ENCODE data around the gene ALOX12. TPM values are rescaled to one million over a fixed set of nuclear protein-coding genes. Genes with fewer than 3 reads are reported as not detected.

ALOX12 gene
- total RNA-seq, 4 donors from 2014 or later = 0.17 TPM; not detected in 3

DNA sequence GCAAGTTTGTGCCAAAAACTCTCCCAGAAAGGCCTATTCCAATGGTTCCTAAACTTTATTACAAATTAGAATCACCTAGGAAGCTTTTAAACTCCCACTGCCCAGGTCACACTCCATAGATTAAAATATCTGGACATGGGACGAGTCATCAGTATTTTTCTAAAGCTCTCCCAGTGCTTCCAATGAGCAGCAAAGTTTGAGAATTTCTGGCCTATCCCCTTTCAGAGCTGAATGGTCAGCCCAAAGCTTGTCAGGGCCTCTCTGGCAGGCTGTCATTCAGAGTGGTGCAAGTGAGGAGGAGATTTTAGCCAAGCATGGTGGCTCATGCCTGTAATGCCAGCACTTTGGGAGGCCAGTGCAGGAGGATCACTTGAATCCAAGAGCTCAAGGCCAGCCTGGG lies 29.4 kb downstream of the ALOX12 start:
- H3K4me1 ChIP-seq = peaks cover 42 to 57% (median 44%) of the 10 kb centered on the region in 4 donors
- intact Hi-C loops (cut with DNase I) = no loop called here

DNA sequence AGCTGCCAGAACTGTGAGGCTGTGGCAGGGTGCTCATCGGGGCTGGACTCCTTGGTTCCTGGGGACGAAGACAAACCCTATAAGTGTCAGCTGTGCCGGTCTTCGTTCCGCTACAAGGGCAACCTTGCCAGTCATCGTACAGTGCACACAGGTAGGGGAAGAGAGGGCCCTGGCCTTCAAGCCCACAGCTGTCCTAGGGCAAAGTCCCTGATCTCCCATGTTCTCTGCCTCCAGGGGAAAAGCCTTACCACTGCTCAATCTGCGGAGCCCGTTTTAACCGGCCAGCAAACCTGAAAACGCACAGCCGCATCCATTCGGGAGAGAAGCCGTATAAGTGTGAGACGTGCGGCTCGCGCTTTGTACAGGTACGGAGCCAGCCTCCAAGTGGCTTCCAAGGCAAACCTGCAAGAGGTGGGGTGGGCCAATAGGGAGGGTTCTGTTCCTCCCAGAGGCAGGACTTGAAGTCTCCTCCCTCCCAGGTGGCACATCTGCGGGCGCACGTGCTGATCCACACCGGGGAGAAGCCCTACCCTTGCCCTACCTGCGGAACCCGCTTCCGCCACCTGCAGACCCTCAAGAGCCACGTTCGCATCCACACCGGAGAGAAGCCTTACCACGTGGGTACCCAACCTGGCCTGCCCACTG lies 30.7 kb downstream of the ALOX12 start:
- H3K4me3 ChIP-seq = no peak overlapping the region
- TF ChIP-seq POLR2AphosphoS5 (IDR thresholded peaks at IDR 0.05) (no peak), POLR2A (IDR thresholded peaks at IDR 0.05; ENCODE audit: low read depth) (no peak), EP300 (IDR thresholded peaks at IDR 0.05) (no peak)
- TF ChIP-seq, protein P1, sequence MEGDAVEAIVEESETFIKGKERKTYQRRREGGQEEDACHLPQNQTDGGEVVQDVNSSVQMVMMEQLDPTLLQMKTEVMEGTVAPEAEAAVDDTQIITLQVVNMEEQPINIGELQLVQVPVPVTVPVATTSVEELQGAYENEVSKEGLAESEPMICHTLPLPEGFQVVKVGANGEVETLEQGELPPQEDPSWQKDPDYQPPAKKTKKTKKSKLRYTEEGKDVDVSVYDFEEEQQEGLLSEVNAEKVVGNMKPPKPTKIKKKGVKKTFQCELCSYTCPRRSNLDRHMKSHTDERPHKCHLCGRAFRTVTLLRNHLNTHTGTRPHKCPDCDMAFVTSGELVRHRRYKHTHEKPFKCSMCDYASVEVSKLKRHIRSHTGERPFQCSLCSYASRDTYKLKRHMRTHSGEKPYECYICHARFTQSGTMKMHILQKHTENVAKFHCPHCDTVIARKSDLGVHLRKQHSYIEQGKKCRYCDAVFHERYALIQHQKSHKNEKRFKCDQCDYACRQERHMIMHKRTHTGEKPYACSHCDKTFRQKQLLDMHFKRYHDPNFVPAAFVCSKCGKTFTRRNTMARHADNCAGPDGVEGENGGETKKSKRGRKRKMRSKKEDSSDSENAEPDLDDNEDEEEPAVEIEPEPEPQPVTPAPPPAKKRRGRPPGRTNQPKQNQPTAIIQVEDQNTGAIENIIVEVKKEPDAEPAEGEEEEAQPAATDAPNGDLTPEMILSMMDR (IDR thresholded peaks at IDR 0.05) = no peak
- peak overlapping the region in 2 of 4 donors; percentile 18 to 19 for H3K27ac ChIP-seq (replicated peaks in 1 of 4)
- H3K4me1 ChIP-seq = peaks cover 30 to 49% (median 34%) of the 10 kb centered on the region in 4 donors
- WGBS = 82% methylated on average over 10 of the region's 29 CpGs
- DNase-seq (ENCODE audit: extremely low spot score) = no peak
- peaks cover 0 to 40% (median 14%) of the 10 kb centered on the region in 4 donors for H3K27me3 ChIP-seq
- intact Hi-C loops (cut with DNase I) = no loop called here
- H3K9me3 ChIP-seq = no peaks in the 10 kb centered on the region
- H3K36me3 ChIP-seq = peaks cover 0 to 25% (median 0%) of the 10 kb centered on the region in 4 donors

More for the DNA sequence above, 29.4 kb downstream of the ALOX12 start:
- 93% methylated on average over 1 of the region's 1 CpG for WGBS
- H3K4me3 ChIP-seq = no peak overlapping the region
- H3K27ac ChIP-seq (replicated peaks in 1 of 4) = no peak overlapping the region
- no peak for DNase-seq (ENCODE audit: extremely low spot score)
- no peaks in the 10 kb centered on the region for H3K9me3 ChIP-seq
- peaks cover 0 to 22% (median 0%) of the 10 kb centered on the region in 4 donors for H3K36me3 ChIP-seq
- peaks cover 0 to 40% (median 17%) of the 10 kb centered on the region in 4 donors for H3K27me3 ChIP-seq
- TF ChIP-seq EP300 (IDR thresholded peaks at IDR 0.05) (no peak), POLR2AphosphoS5 (IDR thresholded peaks at IDR 0.05) (no peak), POLR2A (IDR thresholded peaks at IDR 0.05; ENCODE audit: low read depth) (no peak)
- TF ChIP-seq, protein P1 (IDR thresholded peaks at IDR 0.05) = no peak

DNA sequence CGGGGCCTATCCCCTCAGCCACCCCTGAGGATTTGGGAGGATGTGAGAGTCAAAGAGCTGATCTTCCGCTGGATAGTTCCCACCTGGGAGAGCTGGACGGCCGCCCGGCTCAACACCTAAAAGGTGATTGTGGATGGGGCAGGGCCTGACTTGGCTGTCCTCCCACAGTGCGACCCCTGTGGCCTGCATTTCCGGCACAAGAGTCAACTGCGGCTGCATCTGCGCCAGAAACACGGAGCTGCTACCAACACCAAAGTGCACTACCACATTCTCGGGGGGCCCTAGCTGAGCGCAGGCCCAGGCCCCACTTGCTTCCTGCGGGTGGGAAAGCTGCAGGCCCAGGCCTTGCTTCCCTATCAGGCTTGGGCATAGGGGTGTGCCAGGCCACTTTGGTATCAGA lies 31.5 kb downstream of the ALOX12 start:
- DNase-seq (ENCODE audit: extremely low spot score) = no peak
- WGBS = 79% methylated on average over 5 of the region's 13 CpGs
- no peaks in the 10 kb centered on the region for H3K9me3 ChIP-seq
- intact Hi-C loops (cut with DNase I) = no loop called here
- peaks cover 0 to 27% (median 0%) of the 10 kb centered on the region in 4 donors for H3K36me3 ChIP-seq
- H3K27me3 ChIP-seq = peaks cover 0 to 32% (median 10%) of the 10 kb centered on the region in 4 donors
- H3K4me3 ChIP-seq = no peak overlapping the region
- TF ChIP-seq POLR2AphosphoS5 (IDR thresholded peaks at IDR 0.05) (no peak), POLR2A (IDR thresholded peaks at IDR 0.05; ENCODE audit: low read depth) (no peak), EP300 (IDR thresholded peaks at IDR 0.05) (no peak)
- TF ChIP-seq, protein P1 (IDR thresholded peaks at IDR 0.05) = no peak
- peaks cover 23 to 42% (median 27%) of the 10 kb centered on the region in 4 donors for H3K4me1 ChIP-seq
- peak overlapping the region in 2 of 4 donors; percentile 19 to 34 for H3K27ac ChIP-seq (replicated peaks in 1 of 4)

DNA sequence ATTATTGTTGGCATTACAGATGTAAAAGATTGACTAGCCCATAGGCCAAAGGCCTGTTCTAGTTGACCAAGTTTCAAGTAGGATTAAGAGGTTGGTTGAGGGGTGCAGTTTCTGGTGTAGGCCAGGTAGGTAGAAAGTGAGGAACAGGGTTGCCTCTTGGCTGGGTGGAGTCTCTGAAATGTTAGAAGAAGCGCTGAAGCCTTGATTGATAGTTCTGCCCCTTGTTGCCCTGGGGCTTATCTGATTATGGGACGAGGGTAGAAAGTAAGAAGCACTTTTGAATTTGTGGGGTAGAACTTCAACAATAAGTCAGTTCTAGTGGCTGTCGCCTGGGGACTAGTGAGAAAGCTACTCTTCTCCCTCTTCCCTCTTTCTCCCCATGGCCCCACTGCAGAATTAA lies 33.2 kb downstream of the ALOX12 start:
- no peak for DNase-seq (ENCODE audit: extremely low spot score)
- TF ChIP-seq, protein P1 (IDR thresholded peaks at IDR 0.05) = no peak
- TF ChIP-seq POLR2AphosphoS5 (IDR thresholded peaks at IDR 0.05) (no peak), POLR2A (IDR thresholded peaks at IDR 0.05; ENCODE audit: low read depth) (no peak), EP300 (IDR thresholded peaks at IDR 0.05) (no peak)
- peaks cover 0 to 14% (median 0%) of the 10 kb centered on the region in 4 donors for H3K27me3 ChIP-seq
- peaks cover 8 to 24% (median 15%) of the 10 kb centered on the region in 4 donors for H3K4me1 ChIP-seq
- H3K4me3 ChIP-seq = no peak overlapping the region
- H3K27ac ChIP-seq (replicated peaks in 1 of 4) = peak overlapping the region; percentile 10 to 54 (median 48)
- 72% methylated on average over 3 of the region's 3 CpGs for WGBS
- intact Hi-C loops (cut with DNase I) = no loop called here
- H3K36me3 ChIP-seq = peaks cover 0 to 27% (median 0%) of the 10 kb centered on the region in 4 donors
- no peaks in the 10 kb centered on the region for H3K9me3 ChIP-seq

All from esophagus muscularis mucosa (tissue), 4 donors.